ENCODE results near the gene GPS2.

DNA sequence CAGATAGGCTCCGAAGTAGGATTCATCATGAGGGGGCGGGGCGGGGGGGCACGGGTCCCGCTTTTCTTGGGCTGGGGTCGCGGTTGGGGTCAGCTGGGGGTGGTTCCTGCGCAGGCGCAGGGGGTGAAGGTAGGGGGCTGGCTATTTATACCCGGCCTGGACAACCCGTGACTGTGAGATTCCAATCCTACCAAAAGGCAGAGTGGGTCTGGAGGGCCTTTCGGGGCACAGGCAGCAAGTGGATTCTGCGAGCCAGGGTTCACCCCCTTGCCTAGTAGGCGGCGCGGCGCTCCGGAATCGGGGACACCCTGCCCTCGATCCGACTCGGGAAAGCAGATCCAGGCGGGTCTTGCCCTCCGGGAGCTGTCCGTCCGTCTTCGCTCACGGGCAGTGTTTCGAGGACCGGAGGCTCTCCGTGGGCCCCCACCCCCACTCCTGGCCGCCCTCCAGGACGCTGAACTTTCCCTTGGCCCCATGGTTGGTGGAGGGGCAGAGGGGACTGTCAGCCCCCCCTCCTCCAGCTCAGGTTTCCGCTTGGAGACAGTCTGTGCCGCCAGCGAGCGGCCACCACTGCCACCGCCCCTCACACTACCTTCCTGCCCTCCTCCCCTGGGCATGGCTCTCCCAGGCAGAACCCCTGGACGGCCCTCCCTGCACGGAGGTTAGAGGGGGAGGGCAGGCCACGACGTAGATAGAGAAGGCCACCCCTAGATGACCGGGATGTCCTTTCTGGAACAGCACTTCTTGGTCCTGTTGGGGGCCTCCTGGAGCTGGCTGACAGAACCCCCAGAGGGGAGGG lies 33.0 kb downstream of the GPS2 start:
- TF ChIP-seq POLR2AphosphoS2 (IDR thresholded peaks at IDR 0.05; ENCODE audit: low read depth, low read length) (no peak), YY1 (IDR thresholded peaks at IDR 0.05; ENCODE audit: low read depth, low read length) (no peak), CEBPB (IDR thresholded peaks at IDR 0.05; ENCODE audit: borderline replicate concordance in 1 of 2, low read depth in 2 of 2, low read length in 2 of 2) (no peak), EP300 (IDR thresholded peaks at IDR 0.05; ENCODE audit: borderline replicate concordance in 1 of 2, control insufficient read depth in 1 of 2, low read depth in 2 of 2, low read length in 2 of 2) (no peak), EZH2 (IDR thresholded peaks at IDR 0.05; ENCODE audit: borderline replicate concordance, control insufficient read depth, low read depth, low read length) (no peak), CREB1 (IDR thresholded peaks at IDR 0.05; ENCODE audit: low read depth) (no peak), FOXK2 (IDR thresholded peaks at IDR 0.05) (no peak), POLR2A (IDR thresholded peaks at IDR 0.05; ENCODE audit: low read depth, low read length) (no peak), TCF7 (IDR thresholded peaks at IDR 0.05; ENCODE audit: borderline replicate concordance) (no peak), CHD1 (IDR thresholded peaks at IDR 0.05; ENCODE audit: low read depth, low read length) (no peak), SIN3A (IDR thresholded peaks at IDR 0.05; ENCODE audit: low read depth, low read length) (no peak), TAF1 (IDR thresholded peaks at IDR 0.05; ENCODE audit: borderline replicate concordance, low read depth, low read length) (no peak), TBL1XR1 (IDR thresholded peaks at IDR 0.05; ENCODE audit: low read depth, low read length) (no peak)
- TF ChIP-seq, protein P1, sequence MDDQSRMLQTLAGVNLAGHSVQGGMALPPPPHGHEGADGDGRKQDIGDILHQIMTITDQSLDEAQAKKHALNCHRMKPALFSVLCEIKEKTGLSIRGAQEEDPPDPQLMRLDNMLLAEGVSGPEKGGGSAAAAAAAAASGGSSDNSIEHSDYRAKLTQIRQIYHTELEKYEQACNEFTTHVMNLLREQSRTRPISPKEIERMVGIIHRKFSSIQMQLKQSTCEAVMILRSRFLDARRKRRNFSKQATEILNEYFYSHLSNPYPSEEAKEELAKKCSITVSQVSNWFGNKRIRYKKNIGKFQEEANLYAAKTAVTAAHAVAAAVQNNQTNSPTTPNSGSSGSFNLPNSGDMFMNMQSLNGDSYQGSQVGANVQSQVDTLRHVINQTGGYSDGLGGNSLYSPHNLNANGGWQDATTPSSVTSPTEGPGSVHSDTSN (IDR thresholded peaks at IDR 0.05; ENCODE audit: insufficient replicate concordance, low read depth, low read length), result no peak

All from GM12878 (cell line).